Measurements from ENCODE around the gene CAVIN1. TPM values are rescaled to one million over a fixed set of nuclear protein-coding genes. Genes with fewer than 3 reads are reported as not detected.
"Not testable (repeated sequence)": the region's sequence is repeated elsewhere in the genome, so short reads cannot be mapped to it uniquely, and the experiment has no call there.

The CAVIN1 gene
- total RNA-seq, 1 donor from 2014 or later, result 238 TPM

DNA sequence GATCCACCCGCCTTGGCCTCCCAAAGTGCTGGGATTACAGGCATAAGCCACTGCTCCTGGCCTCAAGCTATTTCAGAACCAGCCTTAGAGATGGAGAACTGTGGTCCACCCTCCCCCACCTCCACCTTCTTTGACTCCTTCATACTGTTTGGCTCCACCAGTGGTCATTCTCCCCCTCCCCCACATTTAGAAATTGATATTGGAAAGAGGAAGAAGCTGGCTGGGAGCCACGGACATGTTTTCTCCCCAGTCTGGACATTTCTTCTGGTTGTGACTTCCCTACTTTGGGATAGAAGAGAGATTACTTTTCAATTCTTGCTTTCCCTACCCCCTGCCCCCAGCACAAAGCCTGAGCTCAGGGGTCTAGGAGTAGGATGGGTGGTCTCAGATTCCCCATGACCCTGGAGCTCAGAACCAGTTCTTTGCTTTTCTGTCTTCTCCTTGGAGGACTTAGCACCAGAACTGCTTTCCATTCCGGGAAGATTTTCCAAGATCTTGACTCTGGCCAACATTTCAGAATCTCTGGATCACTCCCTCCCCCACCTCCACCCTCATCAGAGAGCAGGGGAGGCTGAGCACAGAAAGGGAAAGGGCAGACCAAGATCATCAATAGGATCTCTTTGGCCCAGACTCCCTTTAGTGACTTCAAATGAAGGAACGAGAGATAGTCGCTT lies 16.3 kb downstream of the CAVIN1 start:
- peak overlapping the region; percentile 78 for H3K27ac ChIP-seq (ENCODE audit: low read depth, low read length)
- peaks cover 54 to 74% (median 70%) of the 10 kb centered on the region in 3 donors for H3K4me1 ChIP-seq (ENCODE audit: control insufficient read depth in 3 of 3, insufficient read depth in 3 of 3, low read length in 3 of 3)
- peak overlapping the region; percentile 5 to 50 (median 18) for H3K9ac ChIP-seq (ENCODE audit: low read depth in 1 of 3, low read length in 3 of 3)
- H3K9me3 ChIP-seq (ENCODE audit: control insufficient read depth in 3 of 3, low read length in 3 of 3), result no peaks in the 10 kb centered on the region
- H3K4me3 ChIP-seq (ENCODE audit: low read length in 3 of 3), result peak overlapping the region in 2 of 3 donors; percentile 14 to 41
- H3K27me3 ChIP-seq (ENCODE audit: control insufficient read depth in 3 of 3, insufficient read depth in 3 of 3, low read length in 3 of 3), result no peaks in the 10 kb centered on the region
- peaks cover 18 to 27% (median 26%) of the 10 kb centered on the region in 3 donors for H3K36me3 ChIP-seq (ENCODE audit: control insufficient read depth in 3 of 3, insufficient read depth in 3 of 3, low read length in 3 of 3)

DNA sequence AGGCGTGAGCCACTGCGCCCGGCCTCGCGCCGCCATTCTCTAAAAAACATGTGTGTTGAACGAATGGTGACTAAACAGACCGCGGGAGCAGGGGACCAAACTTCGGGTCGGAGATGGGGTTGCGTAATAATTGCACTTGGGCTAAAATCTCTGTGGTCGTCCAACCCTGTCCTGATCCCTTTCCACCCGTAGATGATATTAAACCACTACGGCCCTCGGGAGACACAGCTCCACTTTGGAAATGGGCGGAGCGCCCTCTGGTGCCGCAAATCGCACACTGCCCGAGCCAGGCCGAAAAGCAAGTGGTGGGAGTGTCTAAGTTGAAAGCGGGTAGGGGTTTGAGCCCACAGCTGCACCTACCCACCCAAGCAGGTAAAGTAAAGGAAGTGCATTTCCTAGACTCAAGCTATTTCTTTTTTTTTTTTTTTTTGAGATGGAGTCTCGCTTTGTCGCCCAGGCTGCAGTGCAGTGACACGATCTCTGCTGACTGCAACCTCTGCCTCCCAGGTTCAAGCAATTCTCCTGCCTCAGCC lies 17.0 kb downstream of the CAVIN1 start:
- H3K27me3 ChIP-seq (ENCODE audit: control insufficient read depth in 3 of 3, insufficient read depth in 3 of 3, low read length in 3 of 3), result no peaks in the 10 kb centered on the region
- peak overlapping the region in 1 of 3 donors; percentile 18 for H3K9ac ChIP-seq (ENCODE audit: low read depth in 1 of 3, low read length in 3 of 3)
- no peaks in the 10 kb centered on the region for H3K9me3 ChIP-seq (ENCODE audit: control insufficient read depth in 3 of 3, low read length in 3 of 3)
- peaks cover 47 to 69% (median 65%) of the 10 kb centered on the region in 3 donors for H3K4me1 ChIP-seq (ENCODE audit: control insufficient read depth in 3 of 3, insufficient read depth in 3 of 3, low read length in 3 of 3)
- peak overlapping the region in 1 of 3 donors; percentile 4 for H3K4me3 ChIP-seq (ENCODE audit: low read length in 3 of 3)
- peaks cover 18 to 27% (median 23%) of the 10 kb centered on the region in 3 donors for H3K36me3 ChIP-seq (ENCODE audit: control insufficient read depth in 3 of 3, insufficient read depth in 3 of 3, low read length in 3 of 3)
- peak overlapping the region; percentile 78 for H3K27ac ChIP-seq (ENCODE audit: low read depth, low read length)

DNA sequence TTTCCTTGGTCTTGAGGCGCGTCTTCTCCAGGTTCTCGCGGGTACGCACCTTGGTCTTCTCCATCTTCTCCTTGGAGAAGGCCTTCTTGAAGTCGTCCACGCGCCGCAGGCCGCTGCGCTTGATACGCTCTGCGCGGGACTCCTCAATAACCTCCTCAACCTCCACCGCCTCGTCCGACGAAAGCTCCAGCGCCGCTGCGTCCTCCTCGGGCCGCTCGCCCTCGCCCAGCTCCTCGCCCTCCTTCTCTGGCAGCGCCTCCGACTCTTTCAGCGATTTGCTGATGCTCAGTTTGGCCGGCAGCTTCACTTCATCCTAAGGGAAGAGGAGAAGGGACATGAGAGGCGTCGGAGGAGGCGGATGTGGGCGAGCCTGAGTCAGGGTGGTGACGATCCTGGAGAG lies 18.0 kb downstream of the CAVIN1 start:
- no peaks in the 10 kb centered on the region for H3K27me3 ChIP-seq (ENCODE audit: control insufficient read depth in 3 of 3, insufficient read depth in 3 of 3, low read length in 3 of 3)
- H3K27ac ChIP-seq (ENCODE audit: low read depth, low read length), result no peak overlapping the region
- peaks cover 18 to 27% (median 23%) of the 10 kb centered on the region in 3 donors for H3K36me3 ChIP-seq (ENCODE audit: control insufficient read depth in 3 of 3, insufficient read depth in 3 of 3, low read length in 3 of 3)
- H3K4me3 ChIP-seq (ENCODE audit: low read length in 3 of 3), result no peak overlapping the region
- H3K9ac ChIP-seq (ENCODE audit: low read depth in 1 of 3, low read length in 3 of 3), result no peak overlapping the region
- no peaks in the 10 kb centered on the region for H3K9me3 ChIP-seq (ENCODE audit: control insufficient read depth in 3 of 3, low read length in 3 of 3)
- peaks cover 43 to 65% (median 59%) of the 10 kb centered on the region in 3 donors for H3K4me1 ChIP-seq (ENCODE audit: control insufficient read depth in 3 of 3, insufficient read depth in 3 of 3, low read length in 3 of 3)

DNA sequence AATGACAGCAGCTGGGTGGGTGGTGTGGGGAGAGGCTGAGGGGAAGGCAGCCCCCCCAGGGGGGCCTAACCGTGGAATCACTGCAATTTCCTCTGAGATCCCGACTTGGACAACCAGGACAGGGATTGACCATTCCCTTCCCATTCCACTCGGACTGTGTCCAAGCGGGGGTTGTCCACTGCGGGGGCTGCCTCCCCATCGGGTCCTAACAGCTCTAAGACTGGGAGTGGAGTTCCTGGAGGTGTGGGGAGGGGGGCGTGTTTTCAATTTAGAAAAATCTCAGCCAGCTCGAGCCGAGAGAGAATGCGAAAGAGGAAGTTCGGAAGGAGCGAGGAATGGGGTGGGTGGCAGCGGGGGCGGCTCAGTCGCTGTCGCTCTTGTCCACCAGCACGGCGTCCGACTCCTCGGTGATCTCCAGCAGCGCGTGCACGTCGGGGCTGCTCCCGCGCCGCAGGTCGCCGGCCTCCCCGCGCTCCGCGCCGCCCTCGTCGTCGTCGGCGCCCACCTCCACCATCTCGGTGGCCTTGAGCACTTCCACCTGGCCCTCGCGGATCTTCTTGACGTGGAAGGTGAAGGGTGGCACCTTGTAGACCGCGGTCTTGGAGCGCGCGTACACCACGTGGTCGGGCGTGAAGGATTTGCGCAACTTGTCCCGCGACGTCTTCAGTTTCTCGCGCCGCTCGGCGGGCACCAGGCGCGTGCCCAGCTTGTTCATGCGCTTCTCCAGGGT lies 18.6 kb downstream of the CAVIN1 start:
- Histone ChIP-seq H3K4me1 (ENCODE audit: control insufficient read depth in 3 of 3, insufficient read depth in 3 of 3, low read length in 3 of 3) (peaks cover 39 to 59% (median 53%) of the 10 kb centered on the region in 3 donors), H3K9me3 (ENCODE audit: control insufficient read depth in 3 of 3, low read length in 3 of 3) (no peaks in the 10 kb centered on the region), H3K27ac (ENCODE audit: low read depth, low read length) (peak overlapping the region; percentile 30)

DNA sequence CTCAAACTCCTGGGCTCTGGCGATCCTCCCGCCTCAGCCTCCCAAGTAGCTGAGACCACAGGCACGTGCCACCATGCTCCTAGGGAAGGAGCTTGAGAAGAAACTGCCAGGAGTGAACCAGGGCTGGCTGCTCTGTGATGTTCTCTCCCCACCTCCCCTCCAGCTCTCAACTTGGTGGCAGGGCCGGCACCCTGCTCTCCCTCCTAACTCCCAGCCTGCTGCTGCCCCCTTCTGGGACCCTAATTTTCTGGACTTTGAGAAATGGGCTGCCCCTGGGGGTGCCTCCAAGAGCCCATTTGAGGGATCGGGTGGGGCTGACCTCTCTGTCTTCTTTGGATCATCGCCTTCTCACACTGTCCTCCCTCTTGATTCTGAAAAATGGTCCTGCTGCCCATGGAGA lies 19.9 kb downstream of the CAVIN1 start:
- peak overlapping the region in 1 of 3 donors; percentile 33 for H3K9ac ChIP-seq (ENCODE audit: low read depth in 1 of 3, low read length in 3 of 3)

More for the DNA sequence above, 18.6 kb downstream of the CAVIN1 start:
- no peaks in the 10 kb centered on the region for H3K27me3 ChIP-seq (ENCODE audit: control insufficient read depth in 3 of 3, insufficient read depth in 3 of 3, low read length in 3 of 3)
- no peak overlapping the region for H3K9ac ChIP-seq (ENCODE audit: low read depth in 1 of 3, low read length in 3 of 3)
- peaks cover 18 to 27% (median 23%) of the 10 kb centered on the region in 3 donors for H3K36me3 ChIP-seq (ENCODE audit: control insufficient read depth in 3 of 3, insufficient read depth in 3 of 3, low read length in 3 of 3)
- no peak overlapping the region for H3K4me3 ChIP-seq (ENCODE audit: low read length in 3 of 3)

DNA sequence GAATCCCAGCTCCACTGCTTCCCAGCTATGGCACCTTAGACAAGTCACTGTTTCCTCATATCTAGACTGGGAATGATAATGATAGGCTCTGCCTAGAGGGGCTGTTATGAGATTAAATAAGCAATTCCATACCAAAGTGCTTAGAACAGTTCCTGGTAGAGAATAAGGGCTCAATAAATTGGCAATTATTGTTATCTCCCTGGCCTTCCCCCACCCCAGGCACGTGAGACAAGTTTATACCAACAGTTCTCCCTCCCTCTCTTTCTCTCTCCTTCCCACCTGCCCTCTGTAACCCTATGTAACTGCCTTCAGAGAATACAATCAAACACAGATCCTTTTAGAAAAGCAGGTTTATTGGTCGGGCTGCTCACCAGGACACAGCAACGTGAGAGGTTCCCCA lies 20.9 kb downstream of the CAVIN1 start:
- H3K36me3 ChIP-seq (ENCODE audit: control insufficient read depth in 3 of 3, insufficient read depth in 3 of 3, low read length in 3 of 3), result peaks cover 18 to 27% (median 23%) of the 10 kb centered on the region in 3 donors
- no peaks in the 10 kb centered on the region for H3K9me3 ChIP-seq (ENCODE audit: control insufficient read depth in 3 of 3, low read length in 3 of 3)
- peak overlapping the region; percentile 33 for H3K27ac ChIP-seq (ENCODE audit: low read depth, low read length)
- H3K4me1 ChIP-seq (ENCODE audit: control insufficient read depth in 3 of 3, insufficient read depth in 3 of 3, low read length in 3 of 3), result peaks cover 19 to 39% (median 35%) of the 10 kb centered on the region in 3 donors
- H3K27me3 ChIP-seq (ENCODE audit: control insufficient read depth in 3 of 3, insufficient read depth in 3 of 3, low read length in 3 of 3), result no peaks in the 10 kb centered on the region
- peak overlapping the region in 2 of 3 donors; percentile 8 for H3K9ac ChIP-seq (ENCODE audit: low read depth in 1 of 3, low read length in 3 of 3)
- H3K4me3 ChIP-seq (ENCODE audit: low read length in 3 of 3), result no peak overlapping the region

More for the DNA sequence above, 19.9 kb downstream of the CAVIN1 start:
- H3K4me1 ChIP-seq (ENCODE audit: control insufficient read depth in 3 of 3, insufficient read depth in 3 of 3, low read length in 3 of 3), result peaks cover 27 to 49% (median 44%) of the 10 kb centered on the region in 3 donors
- no peak overlapping the region for H3K27ac ChIP-seq (ENCODE audit: low read depth, low read length)
- H3K27me3 ChIP-seq (ENCODE audit: control insufficient read depth in 3 of 3, insufficient read depth in 3 of 3, low read length in 3 of 3), result no peaks in the 10 kb centered on the region
- peaks cover 18 to 27% (median 23%) of the 10 kb centered on the region in 3 donors for H3K36me3 ChIP-seq (ENCODE audit: control insufficient read depth in 3 of 3, insufficient read depth in 3 of 3, low read length in 3 of 3)
- H3K4me3 ChIP-seq (ENCODE audit: low read length in 3 of 3), result no peak overlapping the region
- H3K9me3 ChIP-seq (ENCODE audit: control insufficient read depth in 3 of 3, low read length in 3 of 3), result no peaks in the 10 kb centered on the region

DNA sequence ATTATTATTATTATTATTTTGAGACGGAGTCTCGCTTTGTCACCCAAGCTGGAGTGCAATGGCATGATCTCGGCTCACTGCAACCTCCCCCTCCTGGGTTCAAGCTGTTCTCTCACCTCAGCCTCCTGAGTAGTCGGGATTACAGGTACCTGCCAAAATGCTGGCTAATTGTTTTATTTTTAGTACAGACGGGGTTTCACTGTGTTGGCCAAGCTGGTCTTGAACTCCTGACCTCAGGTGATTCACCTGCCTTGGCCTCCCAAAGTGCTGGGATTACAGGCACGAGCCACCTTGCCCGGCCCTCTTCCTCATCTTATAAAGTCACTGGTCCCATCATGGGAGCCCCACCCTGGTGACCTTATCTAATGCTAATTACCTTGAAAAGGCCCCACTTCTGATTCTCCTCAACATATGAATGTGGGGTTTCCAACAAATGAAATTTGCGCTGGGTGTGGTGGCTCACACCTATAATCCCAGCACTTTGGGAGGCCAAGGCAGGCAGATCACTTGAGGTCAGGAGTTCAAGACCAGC lies 22.1 kb downstream of the CAVIN1 start:
- H3K27me3 ChIP-seq (ENCODE audit: control insufficient read depth in 3 of 3, insufficient read depth in 3 of 3, low read length in 3 of 3); H3K27ac ChIP-seq (ENCODE audit: low read depth, low read length); H3K4me3 ChIP-seq (ENCODE audit: low read length in 3 of 3); H3K9me3 ChIP-seq (ENCODE audit: control insufficient read depth in 3 of 3, low read length in 3 of 3); H3K9ac ChIP-seq (ENCODE audit: low read depth in 1 of 3, low read length in 3 of 3): not testable (repeated sequence)
- H3K36me3 ChIP-seq (ENCODE audit: control insufficient read depth in 3 of 3, insufficient read depth in 3 of 3, low read length in 3 of 3), result peaks cover 18 to 27% (median 23%) of the 10 kb centered on the region in 3 donors
- H3K4me1 ChIP-seq (ENCODE audit: control insufficient read depth in 3 of 3, insufficient read depth in 3 of 3, low read length in 3 of 3), result peaks cover 6 to 27% (median 23%) of the 10 kb centered on the region in 3 donors

DNA sequence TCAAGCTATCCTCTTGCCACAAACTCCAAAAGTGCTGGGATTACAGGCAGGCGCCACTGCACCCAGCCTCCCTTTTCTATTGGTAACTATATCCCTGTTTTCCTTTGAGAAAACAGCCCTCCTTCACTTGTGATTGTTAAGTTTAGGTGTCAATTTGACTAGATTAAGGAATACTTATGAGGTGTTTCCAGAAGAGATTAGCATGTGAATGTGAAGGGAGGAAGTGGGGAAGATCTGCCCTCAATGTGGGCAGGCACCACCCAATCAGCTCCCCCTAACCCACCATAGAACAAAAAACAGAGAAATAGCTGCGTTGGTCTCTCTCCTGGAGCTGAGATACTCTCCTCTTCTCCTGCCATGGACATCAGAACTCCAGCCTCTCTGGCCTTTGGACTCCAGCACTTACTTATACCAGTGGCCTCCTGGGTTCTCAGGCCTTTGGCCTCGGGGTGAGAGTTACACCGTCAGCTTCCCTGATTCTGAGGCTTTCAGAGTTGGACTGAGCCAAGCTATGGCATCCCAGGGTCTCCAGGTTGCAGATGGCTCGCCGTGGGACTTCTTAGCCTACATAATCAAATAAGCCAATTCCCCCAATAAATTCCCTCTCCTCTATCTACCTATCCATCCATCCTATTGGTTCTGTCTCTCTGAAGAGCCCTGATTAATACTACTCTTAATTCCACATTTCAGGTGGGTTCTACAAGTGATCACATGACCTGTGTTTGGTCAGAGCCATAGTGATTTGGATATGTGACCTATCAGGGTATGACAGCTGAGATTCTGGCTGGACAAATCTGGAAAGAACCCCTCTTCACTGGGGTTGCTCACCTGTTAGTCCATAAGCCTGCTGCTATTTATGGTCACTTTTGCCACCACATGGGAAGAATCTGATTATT lies 22.9 kb downstream of the CAVIN1 start:
- no peak overlapping the region for H3K9ac ChIP-seq (ENCODE audit: low read depth in 1 of 3, low read length in 3 of 3)
- no peaks in the 10 kb centered on the region for H3K9me3 ChIP-seq (ENCODE audit: control insufficient read depth in 3 of 3, low read length in 3 of 3)
- peaks cover 16 to 27% (median 23%) of the 10 kb centered on the region in 3 donors for H3K36me3 ChIP-seq (ENCODE audit: control insufficient read depth in 3 of 3, insufficient read depth in 3 of 3, low read length in 3 of 3)
- H3K27ac ChIP-seq (ENCODE audit: low read depth, low read length), result no peak overlapping the region
- H3K27me3 ChIP-seq (ENCODE audit: control insufficient read depth in 3 of 3, insufficient read depth in 3 of 3, low read length in 3 of 3), result no peaks in the 10 kb centered on the region
- no peak overlapping the region for H3K4me3 ChIP-seq (ENCODE audit: low read length in 3 of 3)
- H3K4me1 ChIP-seq (ENCODE audit: control insufficient read depth in 3 of 3, insufficient read depth in 3 of 3, low read length in 3 of 3), result peaks cover 5 to 23% (median 19%) of the 10 kb centered on the region in 3 donors

DNA sequence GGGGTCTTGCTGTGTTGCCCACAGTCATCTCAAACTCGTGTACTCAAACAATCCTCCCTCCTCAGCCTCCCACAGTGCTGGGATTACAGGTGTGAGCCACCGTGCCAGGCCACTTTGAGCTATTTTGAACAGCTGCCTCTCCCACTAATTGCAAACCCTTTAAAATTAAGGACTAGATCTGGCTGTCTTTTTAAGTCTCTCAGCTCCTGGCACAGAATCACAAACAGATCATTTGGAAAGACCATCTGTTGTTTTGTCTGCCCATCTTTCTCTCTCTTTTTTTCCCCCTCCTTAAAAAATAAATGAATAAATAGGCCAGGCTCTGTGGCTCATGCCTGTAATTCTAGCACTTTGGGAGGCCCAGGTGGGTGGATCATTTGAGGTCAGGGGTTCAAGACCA lies 23.9 kb downstream of the CAVIN1 start:
- H3K9ac ChIP-seq (ENCODE audit: low read depth in 1 of 3, low read length in 3 of 3), result no peak overlapping the region

More for the DNA sequence above, 23.9 kb downstream of the CAVIN1 start:
- Histone ChIP-seq H3K4me1 (ENCODE audit: control insufficient read depth in 3 of 3, insufficient read depth in 3 of 3, low read length in 3 of 3) (peaks cover 3 to 15% (median 11%) of the 10 kb centered on the region in 3 donors), H3K4me3 (ENCODE audit: low read length in 3 of 3) (no peak overlapping the region), H3K27me3 (ENCODE audit: control insufficient read depth in 3 of 3, insufficient read depth in 3 of 3, low read length in 3 of 3) (no peaks in the 10 kb centered on the region), H3K27ac (ENCODE audit: low read depth, low read length) (no peak overlapping the region), H3K9me3 (ENCODE audit: control insufficient read depth in 3 of 3, low read length in 3 of 3) (no peaks in the 10 kb centered on the region), H3K36me3 (ENCODE audit: control insufficient read depth in 3 of 3, insufficient read depth in 3 of 3, low read length in 3 of 3) (peaks cover 7 to 17% (median 12%) of the 10 kb centered on the region in 3 donors)

All from skeletal muscle tissue (tissue), 4 donors.